ENCODE measurements around the gene ALAS2.

Gene ALAS2

DNA sequence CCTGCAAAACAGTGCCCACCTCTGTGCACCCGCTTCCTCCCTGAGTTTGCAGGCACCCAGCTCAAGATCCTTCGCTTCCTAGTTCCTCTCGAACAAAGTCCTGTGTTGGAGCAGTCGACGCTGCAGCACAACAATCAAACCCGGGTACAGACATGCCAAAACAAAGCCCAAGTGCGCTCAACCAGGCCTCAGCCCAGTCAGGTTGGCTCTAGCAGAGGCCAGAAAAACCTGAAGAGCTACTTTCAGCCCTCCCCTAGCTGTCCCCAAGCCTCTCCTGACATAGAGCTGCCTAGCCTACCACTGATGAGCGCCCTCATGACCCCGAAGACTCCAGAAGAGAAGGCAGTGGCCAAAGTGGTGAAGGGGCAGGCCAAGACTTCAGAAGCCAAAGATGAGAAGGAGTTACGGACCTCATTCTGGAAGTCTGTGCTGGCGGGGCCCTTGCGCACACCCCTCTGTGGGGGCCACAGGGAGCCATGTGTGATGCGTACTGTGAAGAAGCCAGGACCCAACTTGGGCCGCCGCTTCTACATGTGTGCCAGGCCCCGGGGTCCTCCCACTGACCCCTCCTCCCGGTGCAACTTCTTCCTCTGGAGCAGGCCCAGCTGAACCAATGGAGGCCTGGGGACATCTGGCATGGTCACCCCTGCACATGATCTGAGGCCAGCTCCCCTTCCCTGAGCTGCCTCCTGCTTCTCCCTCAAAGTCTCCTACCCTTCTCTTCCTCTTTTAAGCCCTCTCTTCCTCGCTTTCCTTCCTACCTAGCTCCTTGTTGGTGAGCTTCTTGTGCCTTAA is 23.8 kb downstream of the ALAS2 start:
- no peak for DNase-seq
- Histone ChIP-seq H3K36me3 (ENCODE audit: control insufficient read depth in 4 of 4, insufficient read depth in 4 of 4, low read length in 3 of 4) (peaks cover 2 to 44% (median 25%) of the 10 kb centered on the region in 4 experiments), H3K4me1 (ENCODE audit: control extremely low read depth in 1 of 4, control insufficient read depth in 4 of 4, insufficient read depth in 4 of 4, low read length in 3 of 4) (peaks cover 0 to 11% (median 8%) of the 10 kb centered on the region in 4 experiments), H3K27ac (ENCODE audit: insufficient read depth in 1 of 2, low read depth in 1 of 2, low read length in 2 of 2, poor library complexity in 1 of 2, severe bottlenecking in 2 of 2) (no peak overlapping the region), H3K9me3 (ENCODE audit: control extremely low read depth in 1 of 5, control insufficient read depth in 4 of 5, insufficient read depth in 2 of 5, low read depth in 1 of 5, low read length in 4 of 5) (no peaks in the 10 kb centered on the region), H3K4me3 (ENCODE audit: control insufficient read depth in 1 of 7, extremely low read depth in 1 of 7, insufficient read depth in 4 of 7, low read depth in 2 of 7, low read length in 6 of 7) (no peak overlapping the region), H3K27me3 (replicated peaks in 2 of 5; ENCODE audit: control insufficient read depth in 4 of 5, insufficient read depth in 5 of 5, low read length in 4 of 5) (no peaks in the 10 kb centered on the region)
- POLR2A ChIA-PET: no interaction called here
- 88% methylated on average over 18 of the region's 18 CpGs for whole genome bisulfite sequencing (ENCODE audit: insufficient coverage)
- CTCF ChIA-PET: interaction anchor here (1.1 kb wide), 1 partner anchor 50 kb away, joined by 4 read pairs; no protein-coding TSS in a partner anchor

- H3K27me3 ChIP-seq (replicated peaks in 2 of 5; ENCODE audit: control insufficient read depth in 4 of 5, insufficient read depth in 5 of 5, low read length in 4 of 5): no peaks in the 10 kb centered on the region
- no peak overlapping the region for H3K4me3 ChIP-seq (ENCODE audit: control insufficient read depth in 1 of 7, extremely low read depth in 1 of 7, insufficient read depth in 4 of 7, low read depth in 2 of 7, low read length in 6 of 7)
- no peak for DNase-seq
- peaks cover 0 to 21% (median 15%) of the 10 kb centered on the region in 4 experiments for H3K4me1 ChIP-seq (ENCODE audit: control extremely low read depth in 1 of 4, control insufficient read depth in 4 of 4, insufficient read depth in 4 of 4, low read length in 3 of 4)
- H3K9me3 ChIP-seq (ENCODE audit: control extremely low read depth in 1 of 5, control insufficient read depth in 4 of 5, insufficient read depth in 2 of 5, low read depth in 1 of 5, low read length in 4 of 5): no peaks in the 10 kb centered on the region
- POLR2A ChIA-PET: no interaction called here
- no peak overlapping the region for H3K27ac ChIP-seq (ENCODE audit: insufficient read depth in 1 of 2, low read depth in 1 of 2, low read length in 2 of 2, poor library complexity in 1 of 2, severe bottlenecking in 2 of 2)
- CTCF ChIA-PET: interaction anchor here (0.8 kb wide), 1 partner anchor 7 kb away, joined by 3 read pairs; no protein-coding TSS in a partner anchor
- H3K36me3 ChIP-seq (ENCODE audit: control insufficient read depth in 4 of 4, insufficient read depth in 4 of 4, low read length in 3 of 4): peaks cover 2 to 44% (median 25%) of the 10 kb centered on the region in 4 experiments
Measured at GRCh38 chrX:55005256-55005655, 25.5 kb downstream of the ALAS2 start.

DNA sequence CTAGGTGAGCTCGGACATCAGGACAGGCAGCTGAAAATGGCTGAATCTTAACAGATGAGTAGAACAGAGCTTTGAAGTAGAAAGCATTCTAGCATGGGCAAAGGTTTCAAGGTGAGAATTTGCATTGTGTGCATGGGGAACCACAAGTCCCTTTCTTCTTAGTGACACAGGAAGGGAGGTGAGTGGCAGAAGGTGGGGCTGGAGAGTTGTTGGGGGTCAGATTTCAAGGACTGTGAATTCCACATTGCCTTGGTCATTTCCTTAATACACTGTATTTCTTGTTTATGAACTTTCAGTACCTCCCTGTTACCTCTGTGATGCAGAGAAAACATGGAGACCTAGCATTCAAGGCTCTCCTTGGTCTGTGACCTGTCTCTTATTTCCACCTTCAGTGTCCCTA is 26.5 kb downstream of the ALAS2 start:
- peaks cover 2 to 44% (median 25%) of the 10 kb centered on the region in 4 experiments for H3K36me3 ChIP-seq (ENCODE audit: control insufficient read depth in 4 of 4, insufficient read depth in 4 of 4, low read length in 3 of 4)
- H3K9me3 ChIP-seq (ENCODE audit: control extremely low read depth in 1 of 5, control insufficient read depth in 4 of 5, insufficient read depth in 2 of 5, low read depth in 1 of 5, low read length in 4 of 5): no peaks in the 10 kb centered on the region
- peaks cover 0 to 19% (median 15%) of the 10 kb centered on the region in 4 experiments for H3K4me1 ChIP-seq (ENCODE audit: control extremely low read depth in 1 of 4, control insufficient read depth in 4 of 4, insufficient read depth in 4 of 4, low read length in 3 of 4)
- H3K27ac ChIP-seq (ENCODE audit: insufficient read depth in 1 of 2, low read depth in 1 of 2, low read length in 2 of 2, poor library complexity in 1 of 2, severe bottlenecking in 2 of 2): no peak overlapping the region
- ChIA-PET POLR2A (no interaction called here), CTCF (no interaction called here)
- no peaks in the 10 kb centered on the region for H3K27me3 ChIP-seq (replicated peaks in 2 of 5; ENCODE audit: control insufficient read depth in 4 of 5, insufficient read depth in 5 of 5, low read length in 4 of 5)
- 100% methylated on average over 1 of the region's 1 CpG for WGBS (ENCODE audit: insufficient coverage)
- no peak for DNase-seq
- no peak overlapping the region for H3K4me3 ChIP-seq (ENCODE audit: control insufficient read depth in 1 of 7, extremely low read depth in 1 of 7, insufficient read depth in 4 of 7, low read depth in 2 of 7, low read length in 6 of 7)

GRCh38 chrX:54999717-55000598 is 30.8 kb downstream of the ALAS2 start, which contains the start of gene APEX2:
TSS of gene APEX2 (plus strand) at chrX:55000363. CDS start at chrX:55000423, 60 bp downstream.
- peak within 1 kb of the TSS; percentile 84 to 94 for H3K27ac ChIP-seq (ENCODE audit: insufficient read depth in 1 of 2, low read depth in 1 of 2, low read length in 2 of 2, poor library complexity in 1 of 2, severe bottlenecking in 2 of 2)
- H3K4me1 ChIP-seq (ENCODE audit: control extremely low read depth in 1 of 4, control insufficient read depth in 4 of 4, insufficient read depth in 4 of 4, low read length in 3 of 4): peaks cover 0 to 13% (median 10%) of the 10 kb centered on the region in 4 experiments
- H3K27me3 ChIP-seq (replicated peaks in 2 of 5; ENCODE audit: control insufficient read depth in 4 of 5, insufficient read depth in 5 of 5, low read length in 4 of 5): no peaks in the 10 kb centered on the region
- POLR2A ChIA-PET: interaction anchor here (1.2 to 1.4 kb wide), 2 partner anchors 9 to 57 kb away, joined by 4 to 6 read pairs; no protein-coding TSS in a partner anchor
- no peaks in the 10 kb centered on the region for H3K9me3 ChIP-seq (ENCODE audit: control extremely low read depth in 1 of 5, control insufficient read depth in 4 of 5, insufficient read depth in 2 of 5, low read depth in 1 of 5, low read length in 4 of 5)
- H3K4me3 ChIP-seq (ENCODE audit: control insufficient read depth in 1 of 7, extremely low read depth in 1 of 7, insufficient read depth in 4 of 7, low read depth in 2 of 7, low read length in 6 of 7): peak within 1 kb of the TSS; percentile 57 to 87 (median 78)
- CTCF ChIA-PET: interaction anchor here (1.1 to 2.0 kb wide), 5 partner anchors 10 to 109 kb away, joined by 3 to 5 read pairs (median 4); no protein-coding TSS in a partner anchor
- H3K36me3 ChIP-seq (ENCODE audit: control insufficient read depth in 4 of 4, insufficient read depth in 4 of 4, low read length in 3 of 4): peaks cover 0 to 27% (median 15%) of the 10 kb centered on the region in 4 experiments
- WGBS (ENCODE audit: insufficient coverage): 38% methylated on average over 55 of the region's 55 CpGs
- DNase-seq: peak; percentile 90 to 95 (median 94)

DNA sequence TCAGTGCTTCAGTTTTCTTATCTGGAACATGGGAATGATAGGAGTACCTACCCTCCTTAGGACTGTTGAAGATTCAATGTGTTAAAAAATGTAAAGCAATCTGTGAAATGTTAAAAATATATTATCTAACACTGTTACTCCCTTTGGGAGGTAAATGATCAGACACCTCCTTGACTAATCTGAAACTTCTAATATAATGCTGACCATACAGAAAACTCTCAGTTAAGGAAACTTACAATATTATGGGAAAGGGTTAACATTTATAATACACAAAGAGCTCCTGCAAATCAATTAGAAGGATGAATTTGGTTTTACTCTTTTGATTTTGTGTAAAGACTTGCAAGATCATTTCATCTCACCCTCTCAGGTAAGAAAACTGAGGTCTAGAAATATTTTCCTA is 35.2 kb downstream of the ALAS2 start:
- CTCF ChIA-PET: no interaction called here
- POLR2A ChIA-PET: no interaction called here
- no peak overlapping the region for H3K27ac ChIP-seq (ENCODE audit: insufficient read depth in 1 of 2, low read depth in 1 of 2, low read length in 2 of 2, poor library complexity in 1 of 2, severe bottlenecking in 2 of 2)
- no peaks in the 10 kb centered on the region for H3K9me3 ChIP-seq (ENCODE audit: control extremely low read depth in 1 of 5, control insufficient read depth in 4 of 5, insufficient read depth in 2 of 5, low read depth in 1 of 5, low read length in 4 of 5)
- H3K27me3 ChIP-seq (replicated peaks in 2 of 5; ENCODE audit: control insufficient read depth in 4 of 5, insufficient read depth in 5 of 5, low read length in 4 of 5): peaks cover 0 to 8% (median 0%) of the 10 kb centered on the region in 5 experiments
- no peak overlapping the region for H3K4me3 ChIP-seq (ENCODE audit: control insufficient read depth in 1 of 7, extremely low read depth in 1 of 7, insufficient read depth in 4 of 7, low read depth in 2 of 7, low read length in 6 of 7)
- H3K36me3 ChIP-seq (ENCODE audit: control insufficient read depth in 4 of 4, insufficient read depth in 4 of 4, low read length in 3 of 4): no peaks in the 10 kb centered on the region
- H3K4me1 ChIP-seq (ENCODE audit: control extremely low read depth in 1 of 4, control insufficient read depth in 4 of 4, insufficient read depth in 4 of 4, low read length in 3 of 4): peaks cover 0 to 6% (median 1%) of the 10 kb centered on the region in 4 experiments
- no peak for DNase-seq

DNA sequence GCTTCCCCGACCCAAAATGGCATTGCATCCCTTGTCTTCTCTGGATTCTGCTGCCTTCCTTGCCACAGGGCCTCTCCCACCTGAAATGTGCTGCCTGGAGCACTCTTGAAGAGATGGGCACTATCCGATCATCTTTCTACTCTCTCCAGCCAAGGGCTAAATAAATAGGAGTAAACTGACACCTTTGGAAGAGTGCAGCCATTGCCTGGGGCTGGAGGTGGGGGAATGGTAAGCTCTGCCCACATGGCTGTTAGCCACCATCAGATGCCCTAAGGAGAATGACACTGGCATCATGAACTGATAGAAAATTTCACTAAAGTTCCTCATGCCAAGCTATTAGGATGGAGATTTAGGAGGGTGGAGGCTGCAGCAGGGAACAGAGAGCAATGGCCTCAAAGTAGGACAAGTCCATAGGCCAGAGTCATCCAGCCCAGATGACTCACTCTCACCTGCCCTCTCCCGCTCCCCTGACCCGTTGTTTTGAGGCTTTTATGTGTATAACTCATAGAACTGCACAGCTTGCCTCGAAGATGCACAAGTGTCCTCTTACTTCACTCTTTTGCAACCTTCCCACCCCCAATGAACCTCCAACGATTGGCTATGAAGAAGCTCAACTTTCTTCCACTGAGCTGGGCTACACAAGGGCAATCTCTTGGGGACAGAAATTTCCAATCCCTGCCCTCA is 36.0 kb downstream of the ALAS2 start:
- Histone ChIP-seq H3K36me3 (ENCODE audit: control insufficient read depth in 4 of 4, insufficient read depth in 4 of 4, low read length in 3 of 4) (no peaks in the 10 kb centered on the region), H3K4me1 (ENCODE audit: control extremely low read depth in 1 of 4, control insufficient read depth in 4 of 4, insufficient read depth in 4 of 4, low read length in 3 of 4) (peaks cover 0 to 6% (median 1%) of the 10 kb centered on the region in 4 experiments), H3K27me3 (replicated peaks in 2 of 5; ENCODE audit: control insufficient read depth in 4 of 5, insufficient read depth in 5 of 5, low read length in 4 of 5) (peaks cover 0 to 8% (median 0%) of the 10 kb centered on the region in 5 experiments), H3K4me3 (ENCODE audit: control insufficient read depth in 1 of 7, extremely low read depth in 1 of 7, insufficient read depth in 4 of 7, low read depth in 2 of 7, low read length in 6 of 7) (no peak overlapping the region), H3K9me3 (ENCODE audit: control extremely low read depth in 1 of 5, control insufficient read depth in 4 of 5, insufficient read depth in 2 of 5, low read depth in 1 of 5, low read length in 4 of 5) (no peaks in the 10 kb centered on the region), H3K27ac (ENCODE audit: insufficient read depth in 1 of 2, low read depth in 1 of 2, low read length in 2 of 2, poor library complexity in 1 of 2, severe bottlenecking in 2 of 2) (no peak overlapping the region)
- 84% methylated on average over 6 of the region's 6 CpGs for WGBS (ENCODE audit: insufficient coverage)
- ChIA-PET POLR2A (no interaction called here), CTCF (no interaction called here)
- no peak for DNase-seq

Measured in common myeloid progenitor, CD34-positive (primary cell).